ENCODE results near the gene NUDT4. TPM values are rescaled to one million over a fixed set of nuclear protein-coding genes. Genes with fewer than 3 reads are reported as not detected.

Gene NUDT4
- polyA plus RNA-seq, 1 of the 3 experiments (the other 2 are of a cell fraction) = 19.8 TPM

DNA sequence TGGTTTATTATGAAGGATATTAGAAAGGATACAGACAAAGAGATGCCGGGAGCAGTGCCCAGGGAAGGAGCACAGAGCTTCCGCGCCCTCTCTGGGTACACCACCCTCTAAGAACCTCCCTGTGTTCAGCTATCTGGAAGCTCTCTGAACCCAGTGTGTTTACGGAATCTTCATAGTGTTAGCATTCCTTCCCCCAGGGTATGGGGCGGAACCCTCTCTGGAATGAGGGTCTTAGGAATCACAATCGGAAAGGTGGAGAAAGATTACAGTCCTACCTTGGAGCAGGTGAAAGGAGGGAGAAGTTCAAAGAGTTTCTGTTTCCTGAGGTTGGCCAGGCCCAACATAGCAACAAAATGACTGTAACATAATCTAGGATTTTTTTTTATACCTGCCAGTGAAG is 6.8 kb upstream of the NUDT4 start:
- H3K36me3 ChIP-seq (replicated peaks in 1 of 2; ENCODE audit: control insufficient read depth in 1 of 2, insufficient read depth in 2 of 2, low read length in 1 of 2) = no peaks in the 10 kb centered on the region
- TF ChIP-seq FOXM1 (IDR thresholded peaks at IDR 0.05; ENCODE audit: low read depth) (no peak), NRF1 (IDR thresholded peaks at IDR 0.05; ENCODE audit: low read depth, low read length) (no peak), YY1 (IDR thresholded peaks at IDR 0.05; ENCODE audit: low read depth) (no peak), TCF12 (IDR thresholded peaks at IDR 0.05) (no peak), NFIC (IDR thresholded peaks at IDR 0.05; ENCODE audit: borderline replicate concordance) (no peak), FOSL2 (IDR thresholded peaks at IDR 0.05; ENCODE audit: borderline replicate concordance, low read depth) (no peak), SIN3A (IDR thresholded peaks at IDR 0.05; ENCODE audit: borderline replicate concordance, low read depth, low read length) (no peak), CHD2 (IDR thresholded peaks at IDR 0.05; ENCODE audit: low read length, partially characterized antibody) (no peak), EZH2phosphoT487 (IDR thresholded peaks at IDR 0.05; ENCODE audit: borderline replicate concordance, low read depth) (no peak), RFX5 (IDR thresholded peaks at IDR 0.05; ENCODE audit: low read length) (no peak), EP300 (IDR thresholded peaks at IDR 0.05; ENCODE audit: borderline replicate concordance in 1 of 2, low read depth in 1 of 2, low read length in 1 of 2) (no peak), TAF1 (IDR thresholded peaks at IDR 0.05; ENCODE audit: borderline replicate concordance, low read depth, low read length) (no peak)
- TF ChIP-seq, protein P1, sequence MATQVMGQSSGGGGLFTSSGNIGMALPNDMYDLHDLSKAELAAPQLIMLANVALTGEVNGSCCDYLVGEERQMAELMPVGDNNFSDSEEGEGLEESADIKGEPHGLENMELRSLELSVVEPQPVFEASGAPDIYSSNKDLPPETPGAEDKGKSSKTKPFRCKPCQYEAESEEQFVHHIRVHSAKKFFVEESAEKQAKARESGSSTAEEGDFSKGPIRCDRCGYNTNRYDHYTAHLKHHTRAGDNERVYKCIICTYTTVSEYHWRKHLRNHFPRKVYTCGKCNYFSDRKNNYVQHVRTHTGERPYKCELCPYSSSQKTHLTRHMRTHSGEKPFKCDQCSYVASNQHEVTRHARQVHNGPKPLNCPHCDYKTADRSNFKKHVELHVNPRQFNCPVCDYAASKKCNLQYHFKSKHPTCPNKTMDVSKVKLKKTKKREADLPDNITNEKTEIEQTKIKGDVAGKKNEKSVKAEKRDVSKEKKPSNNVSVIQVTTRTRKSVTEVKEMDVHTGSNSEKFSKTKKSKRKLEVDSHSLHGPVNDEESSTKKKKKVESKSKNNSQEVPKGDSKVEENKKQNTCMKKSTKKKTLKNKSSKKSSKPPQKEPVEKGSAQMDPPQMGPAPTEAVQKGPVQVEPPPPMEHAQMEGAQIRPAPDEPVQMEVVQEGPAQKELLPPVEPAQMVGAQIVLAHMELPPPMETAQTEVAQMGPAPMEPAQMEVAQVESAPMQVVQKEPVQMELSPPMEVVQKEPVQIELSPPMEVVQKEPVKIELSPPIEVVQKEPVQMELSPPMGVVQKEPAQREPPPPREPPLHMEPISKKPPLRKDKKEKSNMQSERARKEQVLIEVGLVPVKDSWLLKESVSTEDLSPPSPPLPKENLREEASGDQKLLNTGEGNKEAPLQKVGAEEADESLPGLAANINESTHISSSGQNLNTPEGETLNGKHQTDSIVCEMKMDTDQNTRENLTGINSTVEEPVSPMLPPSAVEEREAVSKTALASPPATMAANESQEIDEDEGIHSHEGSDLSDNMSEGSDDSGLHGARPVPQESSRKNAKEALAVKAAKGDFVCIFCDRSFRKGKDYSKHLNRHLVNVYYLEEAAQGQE (IDR thresholded peaks at IDR 0.05; ENCODE audit: low read depth, low read length) = no peak
- TF ChIP-seq, protein P2, sequence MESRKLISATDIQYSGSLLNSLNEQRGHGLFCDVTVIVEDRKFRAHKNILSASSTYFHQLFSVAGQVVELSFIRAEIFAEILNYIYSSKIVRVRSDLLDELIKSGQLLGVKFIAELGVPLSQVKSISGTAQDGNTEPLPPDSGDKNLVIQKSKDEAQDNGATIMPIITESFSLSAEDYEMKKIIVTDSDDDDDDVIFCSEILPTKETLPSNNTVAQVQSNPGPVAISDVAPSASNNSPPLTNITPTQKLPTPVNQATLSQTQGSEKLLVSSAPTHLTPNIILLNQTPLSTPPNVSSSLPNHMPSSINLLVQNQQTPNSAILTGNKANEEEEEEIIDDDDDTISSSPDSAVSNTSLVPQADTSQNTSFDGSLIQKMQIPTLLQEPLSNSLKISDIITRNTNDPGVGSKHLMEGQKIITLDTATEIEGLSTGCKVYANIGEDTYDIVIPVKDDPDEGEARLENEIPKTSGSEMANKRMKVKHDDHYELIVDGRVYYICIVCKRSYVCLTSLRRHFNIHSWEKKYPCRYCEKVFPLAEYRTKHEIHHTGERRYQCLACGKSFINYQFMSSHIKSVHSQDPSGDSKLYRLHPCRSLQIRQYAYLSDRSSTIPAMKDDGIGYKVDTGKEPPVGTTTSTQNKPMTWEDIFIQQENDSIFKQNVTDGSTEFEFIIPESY (IDR thresholded peaks at IDR 0.05; ENCODE audit: borderline replicate concordance, low read depth) = no peak
- TF ChIP-seq, protein P3, sequence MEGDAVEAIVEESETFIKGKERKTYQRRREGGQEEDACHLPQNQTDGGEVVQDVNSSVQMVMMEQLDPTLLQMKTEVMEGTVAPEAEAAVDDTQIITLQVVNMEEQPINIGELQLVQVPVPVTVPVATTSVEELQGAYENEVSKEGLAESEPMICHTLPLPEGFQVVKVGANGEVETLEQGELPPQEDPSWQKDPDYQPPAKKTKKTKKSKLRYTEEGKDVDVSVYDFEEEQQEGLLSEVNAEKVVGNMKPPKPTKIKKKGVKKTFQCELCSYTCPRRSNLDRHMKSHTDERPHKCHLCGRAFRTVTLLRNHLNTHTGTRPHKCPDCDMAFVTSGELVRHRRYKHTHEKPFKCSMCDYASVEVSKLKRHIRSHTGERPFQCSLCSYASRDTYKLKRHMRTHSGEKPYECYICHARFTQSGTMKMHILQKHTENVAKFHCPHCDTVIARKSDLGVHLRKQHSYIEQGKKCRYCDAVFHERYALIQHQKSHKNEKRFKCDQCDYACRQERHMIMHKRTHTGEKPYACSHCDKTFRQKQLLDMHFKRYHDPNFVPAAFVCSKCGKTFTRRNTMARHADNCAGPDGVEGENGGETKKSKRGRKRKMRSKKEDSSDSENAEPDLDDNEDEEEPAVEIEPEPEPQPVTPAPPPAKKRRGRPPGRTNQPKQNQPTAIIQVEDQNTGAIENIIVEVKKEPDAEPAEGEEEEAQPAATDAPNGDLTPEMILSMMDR (IDR thresholded peaks at IDR 0.05) = no peak
- TF ChIP-seq, protein P4, sequence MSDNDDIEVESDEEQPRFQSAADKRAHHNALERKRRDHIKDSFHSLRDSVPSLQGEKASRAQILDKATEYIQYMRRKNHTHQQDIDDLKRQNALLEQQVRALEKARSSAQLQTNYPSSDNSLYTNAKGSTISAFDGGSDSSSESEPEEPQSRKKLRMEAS (IDR thresholded peaks at IDR 0.05; ENCODE audit: low read depth) = no peak
- TF ChIP-seq, protein P5, sequence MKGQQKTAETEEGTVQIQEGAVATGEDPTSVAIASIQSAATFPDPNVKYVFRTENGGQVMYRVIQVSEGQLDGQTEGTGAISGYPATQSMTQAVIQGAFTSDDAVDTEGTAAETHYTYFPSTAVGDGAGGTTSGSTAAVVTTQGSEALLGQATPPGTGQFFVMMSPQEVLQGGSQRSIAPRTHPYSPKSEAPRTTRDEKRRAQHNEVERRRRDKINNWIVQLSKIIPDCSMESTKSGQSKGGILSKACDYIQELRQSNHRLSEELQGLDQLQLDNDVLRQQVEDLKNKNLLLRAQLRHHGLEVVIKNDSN (IDR thresholded peaks at IDR 0.05; ENCODE audit: borderline replicate concordance, low read depth) = no peak
- H3K27ac ChIP-seq (ENCODE audit: low read depth in 2 of 2, low read length in 1 of 2) = no peak overlapping the region
- H3K4me1 ChIP-seq (ENCODE audit: control insufficient read depth in 1 of 2, insufficient read depth in 2 of 2, low read depth in 1 of 2, low read length in 1 of 2) = 0 out of 4 replicates have a peak, but pooled peaks cover 0 to 5% of the 10 kb centered on the region in 2 experiments
- ChIA-PET CTCF (interaction anchor here (0.8 kb wide), 1 partner anchor 1221 kb away, joined by 3 read pairs; no protein-coding TSS in a partner anchor), POLR2A (no interaction called here)
- H3K9ac ChIP-seq = no peak overlapping the region
- 96% methylated on average over 6 of the region's 6 CpGs for WGBS (ENCODE audit: low lambda C conversion rate)
- no peaks in the 10 kb centered on the region for H3K9me3 ChIP-seq
- H3F3A ChIP-seq (replicated peaks; ENCODE audit: insufficient read depth) = no peaks in the 10 kb centered on the region
- no peaks in the 10 kb centered on the region for H3K27me3 ChIP-seq (ENCODE audit: insufficient read depth)
- H2AFZ ChIP-seq (ENCODE audit: low read depth) = no peak overlapping the region
- no peaks in the 10 kb centered on the region for H3K9me2 ChIP-seq
- H3K79me2 ChIP-seq (ENCODE audit: insufficient read depth) = no peaks in the 10 kb centered on the region
- H3K4me2 ChIP-seq = no peak overlapping the region
- no peak for DNase-seq
- H3K4me3 ChIP-seq (ENCODE audit: low read depth in 2 of 2, low read length in 1 of 2) = no peak overlapping the region
- H4K20me1 ChIP-seq (ENCODE audit: insufficient read depth) = no peaks in the 10 kb centered on the region

All from SK-N-SH (cell line).